Measurements from ENCODE around the gene PDAP1. TPM values are rescaled to one million over a fixed set of nuclear protein-coding genes. Genes with fewer than 3 reads are reported as not detected.
"Not testable (repeated sequence)": the region's sequence is repeated elsewhere in the genome, so short reads cannot be mapped to it uniquely, and the experiment has no call there.

Gene PDAP1
- total and polyA plus RNA-seq, 5 donors from 2014 or later = 17.2 to 52.8 (median 20.7) TPM

- Histone ChIP-seq H3K4me1 (ENCODE audit: control insufficient read depth, insufficient read depth, low read length, poor library complexity, severe bottlenecking) (peaks cover 84% of the 10 kb centered on the region), H3K27me3 (ENCODE audit: control insufficient read depth, insufficient read depth, low read length) (no peaks in the 10 kb centered on the region), H3K27ac (ENCODE audit: insufficient read depth, low read length, poor library complexity, severe bottlenecking) (peak overlapping the region; percentile 99), H3K4me3 (ENCODE audit: low read depth, low read length) (peak overlapping the region; percentile 60), H3K36me3 (ENCODE audit: control insufficient read depth, insufficient read depth, low read length) (peaks cover 12% of the 10 kb centered on the region), H3K9me3 (ENCODE audit: control insufficient read depth in 2 of 2, low read length in 2 of 2) (no peaks in the 10 kb centered on the region)
- Mint-ChIP-seq H3K4me3 (peak overlapping the region; percentile 81 to 96 (median 90)), H3K27me3 (peaks cover 4% of the 10 kb centered on the region), H3K27ac (peak overlapping the region; percentile 94 to 96 (median 96)), H3K36me3 (peaks cover 12% of the 10 kb centered on the region), H3K9me3 (no peaks in the 10 kb centered on the region), H3K4me1 (peaks cover 0 to 73% (median 41%) of the 10 kb centered on the region in 4 donors)
- DNase-seq (peak; percentile 21 to 60 (median 23)), ATAC-seq (ENCODE audit: low read depth in 2 of 2) (no peak)
Observed at GRCh38 chr7:99380032-99380822, 28.2 kb downstream of the PDAP1 start.

- not testable (repeated sequence) for ATAC-seq (ENCODE audit: low read depth in 2 of 2); DNase-seq; H3K9me3 Mint-ChIP-seq; H3K27me3 Mint-ChIP-seq; H3K9me3 ChIP-seq (ENCODE audit: control insufficient read depth in 2 of 2, low read length in 2 of 2); H3K27me3 ChIP-seq (ENCODE audit: control insufficient read depth, insufficient read depth, low read length)
- H3K4me1 Mint-ChIP-seq = peaks cover 0 to 73% (median 41%) of the 10 kb centered on the region in 4 donors
- Histone ChIP-seq H3K27ac (ENCODE audit: insufficient read depth, low read length, poor library complexity, severe bottlenecking) (peak overlapping the region; percentile 99), H3K4me3 (ENCODE audit: low read depth, low read length) (peak overlapping the region; percentile 60), H3K36me3 (ENCODE audit: control insufficient read depth, insufficient read depth, low read length) (peaks cover 12% of the 10 kb centered on the region), H3K4me1 (ENCODE audit: control insufficient read depth, insufficient read depth, low read length, poor library complexity, severe bottlenecking) (peaks cover 83% of the 10 kb centered on the region)
- peak overlapping the region; percentile 94 to 96 (median 96) for H3K27ac Mint-ChIP-seq
- H3K36me3 Mint-ChIP-seq = peaks cover 12% of the 10 kb centered on the region
- H3K4me3 Mint-ChIP-seq = peak overlapping the region; percentile 81 to 96 (median 90)
Observed at GRCh38 chr7:99379693-99380031, 28.7 kb downstream of the PDAP1 start.

DNA sequence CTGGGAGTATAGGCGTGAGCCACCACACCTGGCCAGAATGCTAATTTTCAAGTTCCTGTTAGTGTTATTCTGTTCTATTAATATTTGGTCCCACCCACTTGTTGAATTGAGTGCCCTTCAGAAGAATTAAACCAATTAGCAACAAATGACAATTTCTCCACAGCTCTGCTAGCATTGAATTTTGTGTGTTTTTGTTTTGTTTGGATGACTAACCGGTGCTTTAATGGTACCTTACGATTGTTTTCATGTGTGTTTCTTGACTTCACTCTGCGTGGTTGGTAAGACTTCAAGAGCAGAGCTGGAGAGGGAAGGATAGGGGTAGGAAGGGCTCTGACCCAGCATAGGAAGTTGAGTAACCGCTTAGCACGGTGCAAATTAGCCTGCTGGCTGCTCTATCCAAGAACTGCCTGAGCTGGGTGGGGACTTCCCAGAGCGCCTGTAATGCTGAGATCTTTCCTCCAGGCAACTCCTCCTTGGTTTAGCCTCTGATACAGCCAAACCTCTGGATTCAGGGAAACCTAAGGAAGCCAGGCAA lies 29.3 kb downstream of the PDAP1 start:
- H3K4me1 ChIP-seq (ENCODE audit: control insufficient read depth, insufficient read depth, low read length, poor library complexity, severe bottlenecking) = peaks cover 80% of the 10 kb centered on the region

GRCh38 chr7:99375070-99375807 lies 33.2 kb downstream of the PDAP1 start:
- DNase-seq (peak; percentile 58 to 76 (median 59)), ATAC-seq (ENCODE audit: low read depth in 2 of 2) (peak; percentile 46 to 47)
- Histone ChIP-seq H3K27me3 (ENCODE audit: control insufficient read depth, insufficient read depth, low read length) (no peaks in the 10 kb centered on the region), H3K4me1 (ENCODE audit: control insufficient read depth, insufficient read depth, low read length, poor library complexity, severe bottlenecking) (peaks cover 53% of the 10 kb centered on the region), H3K27ac (ENCODE audit: insufficient read depth, low read length, poor library complexity, severe bottlenecking) (peak overlapping the region; percentile 99), H3K4me3 (ENCODE audit: low read depth, low read length) (peak overlapping the region; percentile 48), H3K36me3 (ENCODE audit: control insufficient read depth, insufficient read depth, low read length) (peaks cover 7% of the 10 kb centered on the region), H3K9me3 (ENCODE audit: control insufficient read depth in 2 of 2, low read length in 2 of 2) (no peaks in the 10 kb centered on the region)
- Mint-ChIP-seq H3K9me3 (no peaks in the 10 kb centered on the region), H3K27ac (peak overlapping the region in 2 of 3 donors; percentile 36 to 92), H3K27me3 (peaks cover 4% of the 10 kb centered on the region), H3K36me3 (peaks cover 4% of the 10 kb centered on the region), H3K4me1 (peaks cover 0 to 44% (median 27%) of the 10 kb centered on the region in 4 donors), H3K4me3 (peak overlapping the region; percentile 83 to 94 (median 88))

More for the DNA sequence above, 29.3 kb downstream of the PDAP1 start:
- ATAC-seq (ENCODE audit: low read depth in 2 of 2) = no peak
- Histone ChIP-seq H3K36me3 (ENCODE audit: control insufficient read depth, insufficient read depth, low read length) (peaks cover 12% of the 10 kb centered on the region), H3K27me3 (ENCODE audit: control insufficient read depth, insufficient read depth, low read length) (no peaks in the 10 kb centered on the region), H3K4me3 (ENCODE audit: low read depth, low read length) (peak overlapping the region; percentile 43), H3K9me3 (ENCODE audit: control insufficient read depth in 2 of 2, low read length in 2 of 2) (no peaks in the 10 kb centered on the region), H3K27ac (ENCODE audit: insufficient read depth, low read length, poor library complexity, severe bottlenecking) (peak overlapping the region; percentile 99)
- H3K9me3 Mint-ChIP-seq = no peaks in the 10 kb centered on the region
- H3K4me3 Mint-ChIP-seq = peak overlapping the region; percentile 81 to 92 (median 90)
- peak; percentile 39 to 60 (median 59) for DNase-seq
- peaks cover 12% of the 10 kb centered on the region for H3K36me3 Mint-ChIP-seq
- H3K27ac Mint-ChIP-seq = peak overlapping the region; percentile 92 to 96 (median 94)
- peaks cover 4% of the 10 kb centered on the region for H3K27me3 Mint-ChIP-seq
- peaks cover 0 to 67% (median 40%) of the 10 kb centered on the region in 4 donors for H3K4me1 Mint-ChIP-seq

DNA sequence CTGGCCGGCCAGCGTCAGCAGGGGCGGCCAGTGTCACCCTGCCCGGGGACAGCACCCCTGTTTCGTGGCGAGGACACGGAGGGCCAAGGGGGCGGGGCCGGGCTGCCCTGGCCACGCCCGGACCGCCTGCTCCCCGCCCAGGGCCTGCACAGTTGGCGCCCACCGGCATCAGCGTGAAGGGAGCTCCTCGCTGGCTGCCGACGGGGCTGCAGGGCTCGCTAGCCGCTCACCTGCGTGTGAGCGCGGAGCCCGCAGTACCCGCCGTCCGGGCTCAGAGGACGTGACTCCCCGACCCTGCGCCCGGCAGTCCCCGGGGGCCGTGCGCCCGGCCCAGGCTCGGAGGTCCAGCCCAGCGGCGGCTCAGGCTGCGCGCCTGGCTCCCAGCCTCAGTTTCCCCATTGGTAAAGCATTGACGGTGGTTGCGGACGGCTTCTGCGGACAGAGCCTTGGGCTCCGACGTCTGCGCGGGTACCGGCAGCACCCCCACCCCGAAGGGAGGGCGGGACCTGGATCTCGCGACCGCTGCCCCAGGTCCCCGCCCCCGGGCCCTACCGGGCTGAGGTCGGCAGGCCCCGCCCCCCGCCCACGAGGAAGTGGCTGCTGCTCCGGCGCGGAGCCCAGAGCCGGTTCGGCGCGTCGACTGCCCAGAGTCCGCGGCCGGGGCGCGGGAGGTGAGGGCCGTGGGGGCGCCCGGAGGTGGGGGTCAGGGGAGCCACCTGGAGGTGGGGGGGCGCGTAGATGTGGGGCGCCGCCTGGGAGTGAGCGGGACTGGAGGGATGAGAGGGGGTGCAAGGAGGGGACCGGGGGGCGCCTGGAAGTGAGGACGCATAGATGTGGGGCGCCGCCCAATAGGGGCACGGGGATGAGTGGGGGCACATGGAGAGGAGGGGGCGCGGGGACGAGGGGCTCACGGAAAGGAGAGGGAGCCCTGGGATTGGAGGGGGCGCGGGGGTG lies 34.0 kb downstream of the PDAP1 start, which contains the start of gene ARPC1B:
Gene ARPC1B (plus strand): TSS at position 620 of the 954 bp plus-strand sequence. CDS start 10,985 bp downstream, outside the sequence.
- Mint-ChIP-seq H3K9me3 (no peaks in the 10 kb centered on the region), H3K27me3 (peaks cover 4% of the 10 kb centered on the region), H3K4me3 (peak within 1 kb of the TSS; percentile 83 to 94 (median 88)), H3K27ac (peak within 1 kb of the TSS; percentile 36 to 92 (median 66)), H3K36me3 (peaks cover 4% of the 10 kb centered on the region), H3K4me1 (peaks cover 0 to 36% (median 21%) of the 10 kb centered on the region in 4 donors)
- Histone ChIP-seq H3K9me3 (ENCODE audit: control insufficient read depth in 2 of 2, low read length in 2 of 2) (no peaks in the 10 kb centered on the region), H3K36me3 (ENCODE audit: control insufficient read depth, insufficient read depth, low read length) (peaks cover 7% of the 10 kb centered on the region), H3K4me1 (ENCODE audit: control insufficient read depth, insufficient read depth, low read length, poor library complexity, severe bottlenecking) (peaks cover 45% of the 10 kb centered on the region), H3K27me3 (ENCODE audit: control insufficient read depth, insufficient read depth, low read length) (no peaks in the 10 kb centered on the region), H3K27ac (ENCODE audit: insufficient read depth, low read length, poor library complexity, severe bottlenecking) (peak within 1 kb of the TSS; percentile 99), H3K4me3 (ENCODE audit: low read depth, low read length) (peak within 1 kb of the TSS; percentile 48)
- peak; percentile 80 to 94 (median 82) for DNase-seq
- ATAC-seq (ENCODE audit: low read depth in 2 of 2) = peak; percentile 76 to 78

- Histone ChIP-seq H3K27ac (ENCODE audit: insufficient read depth, low read length, poor library complexity, severe bottlenecking) (peak overlapping the region; percentile 99), H3K4me1 (ENCODE audit: control insufficient read depth, insufficient read depth, low read length, poor library complexity, severe bottlenecking) (peaks cover 36% of the 10 kb centered on the region), H3K9me3 (ENCODE audit: control insufficient read depth in 2 of 2, low read length in 2 of 2) (no peaks in the 10 kb centered on the region), H3K4me3 (ENCODE audit: low read depth, low read length) (peak overlapping the region; percentile 24), H3K36me3 (ENCODE audit: control insufficient read depth, insufficient read depth, low read length) (peaks cover 7% of the 10 kb centered on the region), H3K27me3 (ENCODE audit: control insufficient read depth, insufficient read depth, low read length) (no peaks in the 10 kb centered on the region)
- no peak for ATAC-seq (ENCODE audit: low read depth in 2 of 2)
- Mint-ChIP-seq H3K27me3 (peaks cover 4% of the 10 kb centered on the region), H3K9me3 (no peaks in the 10 kb centered on the region), H3K4me3 (peak overlapping the region; percentile 82 to 92 (median 88)), H3K4me1 (peaks cover 0 to 29% (median 14%) of the 10 kb centered on the region in 4 donors), H3K27ac (peak overlapping the region; percentile 55 to 69 (median 66)), H3K36me3 (no peaks in the 10 kb centered on the region)
- DNase-seq = no peak
Observed at GRCh38 chr7:99373091-99374066, 35.0 kb downstream of the PDAP1 start.
